Stimulated activated CD8-positive, alpha-beta memory T cell treated with anti-CD3 and anti-CD28 coated beads, Interleukin-7, amount 100 ng/mL, for 48 hours (primary cell): ENCODE data around the gene CA12.

Source experiments
- DNase-seq, 2 donors: peaks; one replicate each; pipeline ENCODE4 v3.0.0-alpha.2; 2020; ENCODE audit warnings: low read depth in 1 of 2; ENCODE audit errors: extremely low read depth in 1 of 2

The CA12 gene

DNA sequence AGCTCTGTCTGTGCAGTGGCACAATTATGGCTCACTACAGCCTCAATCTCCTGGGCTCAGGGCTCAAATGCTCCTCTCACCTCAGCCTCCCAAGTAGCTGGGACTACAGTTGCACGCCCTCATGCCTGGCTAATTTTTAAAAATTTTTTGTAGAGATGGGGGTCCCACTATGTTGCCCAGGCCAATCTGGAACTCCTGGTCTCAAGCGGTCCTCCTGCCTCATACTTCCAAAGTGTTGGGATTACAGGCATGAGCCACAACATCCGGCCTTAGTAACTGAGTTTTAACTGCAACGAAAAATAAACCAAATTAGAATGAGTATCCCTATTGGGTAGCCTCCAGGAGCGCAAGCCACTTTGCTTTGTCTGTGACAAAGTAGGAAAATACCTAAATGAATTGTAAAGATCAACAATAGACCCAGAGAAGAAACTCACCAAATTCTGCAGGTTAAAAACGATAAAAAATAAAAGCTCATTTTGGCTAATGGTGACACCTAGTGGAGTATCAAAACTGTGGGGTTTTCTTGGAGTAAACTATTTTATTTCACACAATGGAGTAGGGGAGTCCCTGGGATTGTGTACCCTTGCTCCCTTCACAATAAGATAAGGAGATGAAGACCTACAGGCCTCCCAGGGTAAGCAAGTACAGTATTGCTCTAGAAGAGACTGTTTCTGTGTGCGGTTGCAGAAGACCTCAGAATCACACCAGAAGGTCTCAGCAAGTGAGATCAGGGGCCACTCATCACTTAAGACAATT, 21.0 kb upstream of the CA12 start:
- DNase-seq: no peak

DNA sequence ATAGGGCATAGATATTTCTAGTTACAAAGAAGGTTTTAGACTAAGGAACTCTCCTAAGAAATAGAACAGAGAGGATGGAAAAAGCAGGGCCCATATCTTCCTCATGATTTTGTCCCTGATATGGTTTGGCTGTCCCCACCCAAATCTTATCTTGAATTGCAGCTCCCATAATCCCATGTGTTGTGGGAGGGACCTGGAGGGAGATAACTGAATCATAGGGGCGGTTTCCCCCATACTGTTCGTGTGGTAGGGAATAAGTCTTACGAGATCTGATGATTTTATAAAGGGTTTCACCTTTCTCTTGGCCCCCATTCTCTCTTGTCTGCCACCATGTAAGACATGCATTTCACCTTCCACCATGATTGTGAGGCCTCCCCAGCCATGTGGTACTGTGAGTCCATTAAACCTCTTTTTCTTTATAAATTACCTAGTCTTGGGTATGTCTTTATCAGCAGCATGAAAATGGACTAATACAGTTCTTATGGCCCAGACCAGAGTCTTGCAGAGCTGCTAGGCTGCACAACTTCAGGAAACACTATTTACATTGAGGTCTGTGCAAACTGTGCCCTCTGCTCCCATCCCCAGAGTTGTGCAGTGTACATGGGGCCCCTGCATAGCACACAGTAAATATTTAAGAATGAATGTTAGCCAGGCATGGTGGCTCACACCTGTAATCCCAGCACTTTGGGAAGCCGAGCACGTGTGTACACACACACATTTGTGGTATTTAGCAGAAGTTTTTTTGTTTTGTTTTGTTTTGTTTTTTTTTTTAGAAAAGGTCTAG, 20.3 kb upstream of the CA12 start:
- DNase-seq: no peak

- peak in 1 of 2 donors; percentile 38 for DNase-seq
Observed at GRCh38 chr15:63401078-63401477, 19.4 kb upstream of the CA12 start.

GRCh38 chr15:63398456-63398855, 16.8 kb upstream of the CA12 start:
- DNase-seq: no peak

DNA sequence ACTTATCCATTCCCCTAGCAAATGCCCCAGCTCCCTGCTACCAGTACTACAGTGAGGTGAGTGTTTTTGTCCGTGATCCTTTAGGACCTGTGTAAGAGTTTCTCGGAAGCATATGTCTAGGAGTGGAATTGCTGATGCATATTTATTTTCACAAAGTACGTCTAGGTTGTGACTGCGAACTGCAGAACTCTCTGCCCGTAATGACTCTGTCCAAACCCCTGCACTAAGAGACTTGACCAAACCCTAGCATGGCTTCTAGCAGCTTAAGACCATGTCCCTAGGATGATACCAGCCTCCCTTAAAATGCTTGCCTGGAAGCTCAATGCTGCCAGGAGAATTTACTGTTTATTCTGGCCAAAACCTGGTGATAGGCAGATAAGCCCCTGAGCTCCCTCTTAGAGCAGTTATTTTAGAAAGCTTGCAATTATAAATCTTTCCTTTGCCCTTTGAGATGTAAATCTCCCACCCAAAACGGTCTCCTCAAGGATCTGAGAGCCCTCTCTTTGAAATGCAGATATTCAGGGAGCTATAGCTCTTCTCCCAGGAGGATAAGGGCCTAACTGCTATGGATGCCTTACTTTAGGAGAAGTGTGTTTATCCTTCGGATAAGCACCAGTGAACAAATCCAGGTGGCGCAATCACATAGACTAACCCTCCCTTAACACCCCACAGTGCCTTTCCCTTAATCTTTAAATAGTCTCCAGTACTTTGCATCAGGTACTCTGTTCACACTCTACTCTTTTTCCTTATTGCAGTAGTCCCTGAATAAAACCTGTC, 14.7 kb upstream of the CA12 start:
- no peak for DNase-seq

DNA sequence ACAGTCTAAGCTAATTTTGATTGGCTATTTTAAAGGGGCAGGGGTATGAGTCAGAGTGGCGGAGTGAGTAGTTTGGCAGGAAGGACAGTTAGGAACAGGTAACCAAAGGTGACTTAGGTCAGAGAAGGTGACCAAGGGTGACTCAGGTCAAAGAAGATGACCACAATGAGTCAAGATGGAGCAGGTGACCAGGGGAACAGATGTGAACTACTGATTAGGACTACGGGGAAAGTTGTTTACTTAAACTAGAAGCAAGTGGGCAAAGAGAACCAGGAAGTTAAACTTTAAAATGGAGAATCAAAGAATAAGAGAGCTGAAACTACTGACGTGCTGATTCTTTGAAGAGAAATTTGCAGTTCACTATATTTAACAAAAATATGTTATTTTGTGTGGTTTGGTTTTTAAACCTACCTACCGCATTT, 14.1 kb upstream of the CA12 start:
- no peak for DNase-seq

- no peak for DNase-seq
Observed at GRCh38 chr15:63392361-63393009, 10.8 kb upstream of the CA12 start.

DNA sequence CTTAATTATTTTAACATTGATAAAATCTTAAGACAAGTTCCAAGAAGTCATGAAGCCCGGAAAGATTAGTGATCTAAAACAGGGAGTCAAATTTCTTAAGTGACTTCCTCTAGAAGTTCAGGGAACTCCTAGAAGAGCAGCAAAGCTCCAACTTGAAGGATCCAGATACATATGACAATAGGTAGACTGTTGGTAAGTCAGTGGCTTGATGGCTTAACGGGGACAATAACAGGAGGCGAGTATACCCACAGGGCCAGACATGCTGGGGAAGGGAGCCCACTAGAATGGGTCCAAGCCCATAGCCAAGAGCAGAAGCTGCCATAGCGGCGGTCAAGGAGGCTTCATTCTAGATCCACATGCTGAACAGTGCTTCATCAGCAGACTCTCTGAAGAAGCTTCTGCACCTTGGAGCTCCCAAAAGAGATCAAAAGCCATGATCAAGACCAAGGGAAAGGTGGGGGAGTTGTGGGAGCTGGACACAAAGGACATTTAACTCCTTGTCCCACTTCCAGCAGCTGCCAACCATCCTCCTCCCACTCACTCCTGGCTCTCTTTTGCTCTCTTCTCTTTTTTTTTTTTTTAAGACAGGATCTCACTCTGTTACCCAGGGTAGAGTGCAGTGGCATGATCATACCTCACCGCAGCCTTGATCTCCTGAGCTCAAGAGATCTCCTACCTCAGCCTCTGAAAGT, 10.2 kb upstream of the CA12 start:
- no peak for DNase-seq

GRCh38 chr15:63390689-63391088, 9.0 kb upstream of the CA12 start:
- DNase-seq: no peak

DNA sequence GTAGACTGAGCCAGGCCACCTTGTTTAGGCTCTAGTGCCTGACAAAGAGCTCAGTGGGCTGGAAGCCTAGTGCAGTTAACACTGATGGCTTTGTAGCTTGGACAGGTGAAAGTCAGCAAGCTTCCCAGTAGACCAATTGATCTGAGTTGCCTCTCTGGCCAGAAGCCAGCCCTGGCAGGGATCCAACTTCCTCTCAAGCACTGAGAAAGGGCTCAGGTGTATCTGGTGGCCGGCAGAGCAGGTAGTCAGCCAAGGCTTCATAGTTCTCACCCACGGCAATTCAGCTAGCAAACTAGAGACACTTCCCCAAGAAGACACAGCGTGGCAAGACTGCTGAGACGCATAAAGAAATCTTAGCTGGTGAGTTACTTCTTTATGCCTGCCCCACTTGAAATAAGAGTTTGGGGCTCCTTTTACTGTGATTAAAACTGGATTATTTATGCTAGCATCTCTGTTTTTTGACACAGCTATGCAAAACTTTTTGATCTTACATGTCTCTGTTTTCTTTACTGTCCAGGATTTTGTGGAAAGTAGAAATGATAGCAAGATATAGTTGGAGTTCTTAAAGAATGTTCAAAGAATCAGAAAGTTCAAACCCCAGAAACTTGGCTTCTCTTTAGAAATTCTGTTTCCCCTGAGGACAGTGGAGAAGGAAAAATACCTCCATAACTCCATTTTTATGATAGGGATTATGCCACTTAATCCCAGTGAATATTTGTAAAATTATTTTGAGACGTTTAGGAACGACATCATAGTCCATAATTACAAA, 8.4 kb upstream of the CA12 start:
- no peak for DNase-seq

DNA sequence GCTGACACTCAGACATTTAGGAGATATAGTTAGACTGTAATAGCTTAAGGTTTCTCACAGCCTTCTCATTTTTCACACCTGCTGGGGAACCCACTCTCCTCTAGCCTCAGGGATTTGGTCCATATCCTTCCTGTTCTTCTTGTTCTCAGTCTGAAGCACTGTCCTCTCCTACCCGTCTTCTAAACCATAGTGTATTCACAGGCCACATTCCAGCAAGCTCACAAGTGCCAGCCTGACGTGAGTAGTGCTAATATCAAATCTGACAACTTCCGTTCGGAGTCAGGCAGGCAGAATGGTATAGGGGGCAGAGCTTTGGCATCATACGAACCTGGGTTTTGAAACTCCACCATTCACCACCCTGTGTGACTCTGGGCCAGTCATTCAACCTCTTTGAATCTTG, 6.9 kb upstream of the CA12 start:
- DNase-seq: no peak

- DNase-seq: no peak
Observed at GRCh38 chr15:63387748-63388493, 6.3 kb upstream of the CA12 start.

DNA sequence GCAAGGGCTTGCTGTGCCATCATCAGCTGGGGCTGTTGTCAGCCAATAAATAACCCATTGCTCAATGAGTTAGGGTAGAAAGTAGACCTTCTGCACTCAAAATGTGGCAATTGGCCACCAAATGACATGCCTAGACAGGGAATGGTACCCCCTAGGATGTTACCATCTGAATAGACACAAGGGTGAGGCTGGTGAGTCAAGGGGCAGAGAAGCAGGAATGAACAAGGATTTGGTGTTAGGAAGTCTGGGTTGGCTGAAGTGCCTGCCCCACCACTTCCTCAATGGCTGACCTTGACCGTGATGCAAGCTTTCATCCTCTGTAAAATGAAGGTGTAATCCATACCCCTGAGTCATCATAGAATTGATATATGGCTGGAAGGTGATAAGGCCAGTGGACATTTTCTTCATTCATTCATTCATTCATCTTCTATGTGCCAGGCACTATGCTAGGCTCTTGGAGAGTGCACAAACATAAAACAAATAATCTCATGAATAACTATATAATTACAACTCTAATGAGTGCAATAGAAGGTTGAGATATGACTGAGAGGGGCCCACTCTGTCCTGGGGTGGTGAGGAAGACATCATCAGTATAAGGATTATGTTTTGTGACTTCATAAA, 4.4 kb upstream of the CA12 start:
- DNase-seq: no peak

GRCh38 chr15:63384906-63385305, 3.3 kb upstream of the CA12 start:
- DNase-seq: no peak

GRCh38 chr15:63382966-63383710, 1.5 kb upstream of the CA12 start:
- DNase-seq: no peak

GRCh38 chr15:63380808-63381282, 801 bp downstream of the CA12 start:
- DNase-seq: no peak

DNA sequence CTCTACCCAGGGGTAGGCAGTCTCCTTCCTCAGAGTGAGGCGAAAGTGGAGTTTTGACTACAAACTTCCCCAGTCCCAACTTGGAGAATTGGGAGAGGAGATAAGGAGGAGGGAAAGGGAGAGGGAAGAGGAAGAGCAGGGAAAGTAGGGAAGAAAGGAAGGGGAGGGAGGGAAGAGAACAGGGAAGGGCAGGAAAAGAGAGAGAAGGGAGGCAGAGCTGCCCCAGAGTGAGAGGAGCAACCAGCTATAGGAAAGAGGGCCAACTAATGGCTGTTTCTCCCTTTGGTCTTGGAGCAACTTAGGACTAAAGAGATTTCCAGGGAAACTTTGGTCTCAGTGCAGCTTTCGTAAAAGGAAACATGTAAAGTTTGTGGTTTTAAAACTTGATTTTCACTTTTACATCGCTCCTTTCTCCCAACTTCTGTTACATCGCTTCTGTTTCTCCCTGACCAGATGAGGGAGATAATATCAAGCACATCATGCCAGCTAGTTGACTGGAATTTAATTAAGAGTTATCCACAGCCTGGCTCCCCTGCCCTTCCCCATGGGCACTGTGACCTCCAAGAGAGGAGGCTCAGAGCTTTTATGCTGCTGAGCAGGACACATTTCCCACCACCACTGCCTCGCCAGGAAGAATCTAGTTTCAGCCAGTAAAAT, 1.4 kb downstream of the CA12 start:
- DNase-seq: no peak
